HEK293T (cell line): ENCODE results near the gene LRSAM1.

Source experiments
- CTCF ChIA-PET: fragments of 350-600 bp; formaldehyde crosslinking; extraction: SDS; loops from one replicate; lab custom pipeline; 2021; ENCODE audit warnings: antibody characterized with exemption, inconsistent platforms; lab: Yijun Ruan, JAX
- POLR2A ChIA-PET: fragments of 350-600 bp; formaldehyde crosslinking; extraction: SDS; loops from one replicate; lab custom pipeline; 2020; ENCODE audit warnings: antibody characterized with exemption, inconsistent platforms; lab: Yijun Ruan, JAX
- DNase-seq: peaks from one replicate; pipeline ENCODE4 v3.0.0; 2012; ENCODE audit warnings: mixed read lengths; ENCODE audit errors: extremely low spot score
- ARNT ChIP-seq: fragments of 450-650 bp; IDR thresholded peaks from 2 replicates; pipeline ENCODE4 v1.6.1; 2017; ENCODE audit warnings: mild to moderate bottlenecking
- BHLHE40 ChIP-seq: fragments of 450-650 bp; IDR thresholded peaks from 2 replicates; pipeline ENCODE4 v1.6.1; 2016; ENCODE audit warnings: mild to moderate bottlenecking, moderate library complexity, borderline replicate concordance
- CTBP1 ChIP-seq: fragments of 450-650 bp; IDR thresholded peaks from 2 replicates; pipeline ENCODE4 v1.6.1; 2016; ENCODE audit warnings: borderline replicate concordance
- ELF4 ChIP-seq: fragments of 450-650 bp; IDR thresholded peaks from 2 replicates; pipeline ENCODE4 v1.6.1; 2017; ENCODE audit warnings: antibody characterized with exemption
- FOXA1 ChIP-seq: fragments of 450-650 bp; IDR thresholded peaks from 2 replicates; pipeline ENCODE4 v1.6.1; 2016; ENCODE audit warnings: mild to moderate bottlenecking
- FOXK2 ChIP-seq: fragments of 450-650 bp; IDR thresholded peaks from 2 replicates; pipeline ENCODE4 v1.6.1; 2016; ENCODE audit warnings: mild to moderate bottlenecking
- FOXM1 ChIP-seq: fragments of 450-650 bp; IDR thresholded peaks from 2 replicates; pipeline ENCODE4 v1.6.1; 2017; ENCODE audit warnings: mild to moderate bottlenecking, borderline replicate concordance
- HDGF ChIP-seq: fragments of 450-650 bp; IDR thresholded peaks from 2 replicates; pipeline ENCODE4 v1.6.1; 2017; ENCODE audit warnings: antibody characterized with exemption, borderline replicate concordance
- L3MBTL2 ChIP-seq: fragments of 450-650 bp; conservative IDR thresholded peaks from 2 replicates; pipeline ENCODE4 v1.6.1; 2016; ENCODE audit warnings: mild to moderate bottlenecking
- LEF1 ChIP-seq: fragments of 450-650 bp; IDR thresholded peaks from 2 replicates; pipeline ENCODE4 v1.6.1; 2017; ENCODE audit warnings: mild to moderate bottlenecking, borderline replicate concordance
- NFRKB ChIP-seq: fragments of 450-650 bp; IDR thresholded peaks from 2 replicates; pipeline ENCODE4 v1.6.1; 2016; ENCODE audit warnings: mild to moderate bottlenecking, moderate library complexity
- SP1 ChIP-seq: fragments of 450-650 bp; IDR thresholded peaks from 2 replicates; pipeline ENCODE4 v1.6.1; 2017
- SUZ12 ChIP-seq: fragments of 450-650 bp; IDR thresholded peaks from 2 replicates; pipeline ENCODE4 v1.6.1; 2016; ENCODE audit warnings: mild to moderate bottlenecking
- TARDBP ChIP-seq: fragments of 450-650 bp; IDR thresholded peaks from 2 replicates; pipeline ENCODE4 v1.6.1; 2016
- ZNF384 ChIP-seq: fragments of 450-650 bp; IDR thresholded peaks from 2 replicates; pipeline ENCODE4 v1.6.1; 2016
- TF ChIP-seq, protein P1 (sequence below): fragments of 450-650 bp; IDR thresholded peaks from 2 replicates; pipeline ENCODE4 v1.6.1; 2016

The LRSAM1 gene

DNA sequence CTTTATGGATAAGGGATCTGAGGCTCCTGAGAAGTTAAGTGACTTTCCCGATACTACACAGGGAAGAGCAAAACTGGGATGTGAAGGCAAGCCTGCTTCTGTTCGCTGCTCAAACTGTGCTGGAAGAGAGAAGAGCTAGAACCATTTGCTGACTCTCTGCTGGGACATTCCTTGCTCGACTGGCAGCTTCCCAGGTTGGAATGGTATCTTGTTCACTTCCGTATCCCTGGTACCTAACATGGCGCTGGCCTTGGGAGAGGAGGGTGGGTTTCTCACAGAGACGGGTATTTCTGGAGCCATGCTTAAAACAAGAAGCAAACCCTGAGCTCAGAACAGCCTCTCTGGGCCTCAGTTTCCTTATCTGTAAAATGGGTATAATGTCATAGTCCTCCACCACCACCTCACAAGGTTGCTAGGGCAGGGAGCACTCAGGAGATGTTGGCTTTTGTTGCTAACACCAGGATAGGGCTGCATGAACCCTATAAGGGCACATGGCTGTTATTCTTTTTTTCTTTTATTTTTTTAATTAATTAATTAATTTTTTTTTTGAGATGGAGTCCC, 92.7 kb downstream of the LRSAM1 start:
- ChIA-PET POLR2A (no interaction called here), CTCF (no interaction called here)
- no peak for TF ChIP-seq SP1
- TF ChIP-seq CTBP1: no peak
- TF ChIP-seq FOXA1: no peak
- TF ChIP-seq TARDBP: no peak
- no peak for TF ChIP-seq ARNT
- TF ChIP-seq LEF1: no peak
- TF ChIP-seq FOXM1: no peak
- no peak for TF ChIP-seq BHLHE40
- TF ChIP-seq NFRKB: no peak
- TF ChIP-seq L3MBTL2: no peak
- no peak for TF ChIP-seq ZNF384
- TF ChIP-seq, protein P1, sequence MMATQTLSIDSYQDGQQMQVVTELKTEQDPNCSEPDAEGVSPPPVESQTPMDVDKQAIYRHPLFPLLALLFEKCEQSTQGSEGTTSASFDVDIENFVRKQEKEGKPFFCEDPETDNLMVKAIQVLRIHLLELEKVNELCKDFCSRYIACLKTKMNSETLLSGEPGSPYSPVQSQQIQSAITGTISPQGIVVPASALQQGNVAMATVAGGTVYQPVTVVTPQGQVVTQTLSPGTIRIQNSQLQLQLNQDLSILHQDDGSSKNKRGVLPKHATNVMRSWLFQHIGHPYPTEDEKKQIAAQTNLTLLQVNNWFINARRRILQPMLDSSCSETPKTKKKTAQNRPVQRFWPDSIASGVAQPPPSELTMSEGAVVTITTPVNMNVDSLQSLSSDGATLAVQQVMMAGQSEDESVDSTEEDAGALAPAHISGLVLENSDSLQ: no peak
- DNase-seq: no peak

DNA sequence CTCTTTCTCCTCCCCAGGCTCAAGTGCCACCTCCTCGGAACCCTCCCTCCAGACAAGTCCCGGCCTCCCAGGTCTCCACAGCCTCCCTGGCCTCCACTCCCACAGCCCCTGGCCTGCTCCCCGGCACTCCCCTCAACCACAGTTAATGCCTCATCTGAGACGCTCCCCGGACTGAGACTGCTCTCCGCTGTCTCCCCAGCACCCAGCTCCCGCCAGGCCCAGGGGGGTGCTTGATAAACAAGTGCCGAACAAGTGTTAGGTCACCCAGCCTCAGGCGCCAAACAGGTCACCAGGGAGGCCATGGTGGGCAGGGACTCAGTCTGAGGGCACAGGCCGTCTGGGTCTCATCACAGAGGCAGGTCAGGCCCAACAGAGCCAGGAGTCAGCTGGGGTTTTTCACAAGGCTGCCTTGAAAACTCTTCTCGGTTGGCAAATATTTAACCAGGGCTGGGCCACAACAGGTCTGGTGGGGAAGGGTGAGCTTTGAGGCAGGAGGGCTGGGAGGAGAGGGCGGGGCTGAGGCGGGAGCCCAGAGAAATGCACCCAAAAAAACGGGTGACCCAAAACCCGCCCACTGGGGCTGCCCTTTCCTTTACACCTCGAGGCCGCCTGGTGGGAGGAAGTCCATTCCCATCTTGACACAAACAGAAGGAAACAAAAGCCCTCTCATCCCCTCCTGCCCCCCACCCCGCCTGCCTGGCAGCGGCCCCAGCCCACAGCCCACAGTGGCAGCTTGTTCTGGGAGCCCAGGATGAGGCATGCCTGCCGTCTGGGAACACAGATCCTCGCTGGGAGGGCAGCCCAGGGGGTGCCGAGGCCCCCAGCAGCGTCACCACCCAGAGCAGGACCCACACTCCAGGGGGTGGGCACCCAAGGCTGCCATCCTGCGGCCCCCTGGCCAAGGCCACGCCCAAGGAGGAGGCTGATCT, 94.2 kb downstream of the LRSAM1 start:
- no peak for DNase-seq
- ChIA-PET CTCF (no interaction called here), POLR2A (no interaction called here)
- TF ChIP-seq SP1 (no peak), ELF4 (no peak), CTBP1 (no peak), FOXK2 (no peak), HDGF (no peak), FOXM1 (no peak), L3MBTL2 (no peak), ZNF384 (no peak), LEF1 (no peak), FOXA1 (no peak), ARNT (no peak)
- TF ChIP-seq, protein P1: no peak

DNA sequence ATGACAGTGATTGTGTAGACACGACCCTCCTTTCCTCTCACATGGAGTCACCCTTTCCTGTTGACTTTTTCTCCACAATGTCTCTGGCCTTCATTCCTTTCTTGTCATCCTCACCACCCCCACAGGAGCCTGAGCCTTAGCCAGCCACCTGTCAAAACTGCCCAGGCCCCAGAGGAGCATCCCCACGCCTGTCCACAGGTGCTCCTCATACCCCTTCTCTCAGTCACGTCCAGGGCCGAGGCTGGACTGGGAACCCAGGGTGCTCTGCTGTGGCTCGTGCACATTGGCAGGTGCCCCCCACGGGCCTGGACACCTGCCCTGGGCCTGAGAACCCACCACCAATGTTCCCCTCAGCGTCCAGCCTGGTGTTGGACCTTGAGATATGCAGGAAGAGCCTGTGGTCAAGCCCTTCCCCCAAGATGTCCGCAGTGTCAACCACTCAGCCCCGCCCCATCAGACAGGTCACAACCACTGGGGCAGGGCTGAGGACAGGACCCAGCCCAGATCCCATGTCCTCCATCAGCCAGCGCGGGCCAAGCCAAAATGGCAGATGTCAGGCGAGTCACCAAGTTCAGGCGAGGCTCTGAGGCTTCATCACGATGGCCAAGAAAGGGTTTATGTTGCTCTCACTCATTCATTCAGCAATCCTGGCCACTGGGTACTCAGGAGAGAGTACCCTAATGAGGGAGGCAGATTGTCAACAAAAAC, 95.0 kb downstream of the LRSAM1 start:
- POLR2A ChIA-PET: no interaction called here
- no peak for TF ChIP-seq NFRKB
- TF ChIP-seq L3MBTL2: no peak
- CTCF ChIA-PET: no interaction called here
- DNase-seq: no peak

DNA sequence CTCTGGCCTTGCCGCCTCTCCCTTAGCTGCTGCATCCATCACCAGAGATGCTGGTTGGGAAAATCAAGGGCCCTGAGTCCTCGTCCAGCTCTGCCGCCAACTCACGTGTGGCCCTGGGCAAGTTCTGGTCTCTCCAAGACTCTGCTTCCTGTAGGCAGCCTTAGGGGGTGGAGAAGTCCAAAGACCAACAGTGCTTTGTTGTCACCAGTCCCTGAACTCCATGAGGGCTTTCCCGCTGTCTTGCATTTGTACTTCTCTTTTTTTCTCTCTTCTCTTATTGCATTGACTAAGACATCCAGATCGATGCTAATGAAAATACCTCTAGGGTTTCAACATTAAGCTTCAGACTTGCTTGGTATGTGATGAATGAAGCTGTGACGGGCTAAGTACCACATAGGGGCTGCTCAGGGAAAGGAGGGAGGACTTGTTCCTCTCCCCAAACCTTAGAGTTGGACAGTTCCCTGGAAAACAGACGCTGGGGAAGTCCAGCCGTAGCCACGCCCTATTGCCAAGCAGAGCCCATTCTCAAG, 97.1 kb downstream of the LRSAM1 start:
- DNase-seq: no peak
- no peak for TF ChIP-seq TARDBP
- no peak for TF ChIP-seq ZNF384
- no peak for TF ChIP-seq CTBP1
- no peak for TF ChIP-seq ELF4
- TF ChIP-seq SUZ12: no peak
- no peak for TF ChIP-seq NFRKB
- ChIA-PET POLR2A (no interaction called here), CTCF (no interaction called here)

DNA sequence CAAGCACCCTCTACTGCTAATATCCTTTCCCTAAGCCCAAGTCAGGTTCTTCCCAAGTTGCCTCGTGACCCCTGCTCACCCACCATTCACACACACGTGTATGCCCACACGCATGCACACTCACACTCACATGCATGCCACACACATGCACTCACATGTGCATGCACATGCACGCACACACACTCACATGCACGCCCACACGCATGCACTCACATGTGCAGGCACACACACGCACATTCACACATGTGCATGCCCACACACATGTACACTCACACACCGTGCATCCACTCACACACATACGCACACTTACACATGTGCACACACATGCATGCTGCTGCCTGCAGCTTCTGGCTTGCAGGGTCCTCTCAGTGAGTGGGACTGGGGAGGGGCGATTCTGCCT, 97.9 kb downstream of the LRSAM1 start:
- DNase-seq: no peak
- TF ChIP-seq ZNF384 (no peak), FOXM1 (no peak), ARNT (no peak), NFRKB (no peak), TARDBP (no peak), BHLHE40 (no peak)
- ChIA-PET POLR2A (no interaction called here), CTCF (no interaction called here)

DNA sequence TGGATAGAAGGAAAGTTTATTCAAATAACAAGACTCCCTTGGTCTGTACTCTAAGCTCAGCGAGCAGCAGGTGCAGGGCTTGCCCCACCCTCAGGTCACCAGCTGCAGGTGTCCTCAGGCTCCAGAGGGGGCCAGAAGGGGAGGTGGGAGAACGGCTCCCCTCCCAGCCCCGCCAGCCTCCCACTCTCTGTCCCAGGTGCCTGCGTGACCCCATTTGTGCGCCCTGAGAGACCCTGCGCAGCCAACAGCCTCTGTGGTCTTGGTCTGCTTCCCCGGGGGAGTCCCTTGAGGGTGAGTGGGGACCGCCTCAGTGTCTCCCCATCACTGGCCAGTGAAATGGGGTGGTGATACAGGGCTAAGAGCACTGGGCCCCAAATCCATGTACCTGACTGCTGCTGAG, 98.4 kb downstream of the LRSAM1 start:
- DNase-seq: no peak
- POLR2A ChIA-PET: no interaction called here
- TF ChIP-seq LEF1: no peak
- CTCF ChIA-PET: no interaction called here

DNA sequence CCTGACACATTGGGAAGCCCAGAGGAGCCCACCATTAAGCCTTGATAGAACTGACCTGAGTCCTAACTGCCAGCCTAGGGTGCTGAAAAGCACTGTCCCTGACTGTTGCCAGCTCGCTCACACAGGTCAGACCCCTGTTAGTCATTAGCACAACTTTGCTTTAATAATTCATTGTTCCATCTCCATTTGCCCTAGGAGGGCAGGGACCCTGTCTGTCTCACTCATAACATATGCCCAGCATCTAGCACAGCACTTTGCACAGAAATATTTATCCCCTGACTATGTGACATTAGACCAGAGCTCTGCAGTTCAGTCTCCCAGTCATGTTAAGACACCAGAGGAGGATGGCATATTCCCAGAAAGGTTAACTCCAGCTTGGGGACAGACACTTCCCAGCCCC, 99.0 kb downstream of the LRSAM1 start:
- POLR2A ChIA-PET: no interaction called here
- DNase-seq: no peak
- no peak for TF ChIP-seq HDGF
- TF ChIP-seq ELF4: no peak
- no peak for TF ChIP-seq ARNT
- no peak for TF ChIP-seq FOXM1
- no peak for TF ChIP-seq ZNF384
- no peak for TF ChIP-seq SP1
- no peak for TF ChIP-seq NFRKB
- no peak for TF ChIP-seq BHLHE40
- TF ChIP-seq L3MBTL2: no peak
- TF ChIP-seq CTBP1: no peak
- TF ChIP-seq LEF1: no peak
- no peak for TF ChIP-seq FOXA1
- no peak for TF ChIP-seq SUZ12
- TF ChIP-seq, protein P1: no peak
- no peak for TF ChIP-seq TARDBP
- no peak for TF ChIP-seq FOXK2
- CTCF ChIA-PET: no interaction called here
